ENCODE measurements around the gene EIF4E1B.

Gene EIF4E1B

DNA sequence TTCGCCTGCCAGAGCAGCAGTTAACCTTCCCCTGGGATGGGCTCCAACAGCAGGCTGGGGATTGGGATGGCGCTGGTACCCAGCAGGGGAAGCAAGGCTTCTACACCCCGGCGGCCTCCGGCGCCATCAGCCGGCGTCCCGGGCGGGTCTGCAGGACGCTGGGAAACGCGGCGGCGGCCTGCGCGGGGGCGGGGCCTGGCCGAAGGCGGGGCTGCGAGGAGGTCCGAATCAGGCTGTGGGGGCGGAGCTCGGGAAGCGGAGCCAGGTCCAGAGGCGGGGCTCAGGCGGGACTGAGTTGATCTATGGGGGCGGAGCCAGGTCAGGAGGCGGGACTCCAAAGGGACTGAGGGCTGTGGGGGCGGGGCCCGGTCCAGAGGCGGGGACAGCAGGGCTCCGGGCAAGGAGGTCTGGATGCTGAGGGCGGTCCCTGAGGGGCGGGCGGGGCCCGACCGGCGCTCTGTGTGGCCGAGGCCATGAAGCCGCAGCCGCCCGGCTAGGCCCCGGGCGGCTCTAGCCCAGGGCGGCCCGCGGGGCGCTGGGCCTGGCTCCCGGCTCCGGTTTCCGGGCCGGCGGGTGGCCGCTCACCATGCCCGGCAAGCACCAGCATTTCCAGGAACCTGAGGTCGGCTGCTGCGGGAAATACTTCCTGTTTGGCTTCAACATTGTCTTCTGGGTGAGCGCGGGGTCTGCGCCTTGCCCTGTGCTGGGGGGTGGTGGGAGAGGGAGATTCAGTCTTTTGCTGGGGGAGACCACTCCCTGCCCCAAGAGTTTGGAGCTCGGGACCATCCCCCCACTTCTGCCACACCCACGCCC lies 16.8 kb downstream of the EIF4E1B start, which contains the start of gene TSPAN17:
Gene TSPAN17, plus strand, starts transcription at position 455 of the 813 bp plus-strand sequence. Its CDS starts 132 bp downstream, at position 587.
- H3K36me3 ChIP-seq (ENCODE audit: control insufficient read depth, insufficient read depth, low read length): no peaks in the 10 kb centered on the region
- no peak within 1 kb of the TSS for H3K27ac ChIP-seq (ENCODE audit: low read length)
- peak; percentile 95 for DNase-seq (ENCODE audit: low read depth, low spot score)
- H3K27me3 ChIP-seq (ENCODE audit: control insufficient read depth, insufficient read depth, low read length): no peaks in the 10 kb centered on the region
- WGBS (ENCODE audit: insufficient coverage, insufficient read length): no CpG with 5 or more reads among the region's 63 CpGs
- H3K9me3 ChIP-seq (ENCODE audit: control insufficient read depth, insufficient read depth, low read length): no peaks in the 10 kb centered on the region
- H3K4me1 ChIP-seq (ENCODE audit: control insufficient read depth, insufficient read depth, low read length): peaks cover 8% of the 10 kb centered on the region
- H3K4me3 ChIP-seq (ENCODE audit: low read length): peak within 1 kb of the TSS; percentile 43

DNA sequence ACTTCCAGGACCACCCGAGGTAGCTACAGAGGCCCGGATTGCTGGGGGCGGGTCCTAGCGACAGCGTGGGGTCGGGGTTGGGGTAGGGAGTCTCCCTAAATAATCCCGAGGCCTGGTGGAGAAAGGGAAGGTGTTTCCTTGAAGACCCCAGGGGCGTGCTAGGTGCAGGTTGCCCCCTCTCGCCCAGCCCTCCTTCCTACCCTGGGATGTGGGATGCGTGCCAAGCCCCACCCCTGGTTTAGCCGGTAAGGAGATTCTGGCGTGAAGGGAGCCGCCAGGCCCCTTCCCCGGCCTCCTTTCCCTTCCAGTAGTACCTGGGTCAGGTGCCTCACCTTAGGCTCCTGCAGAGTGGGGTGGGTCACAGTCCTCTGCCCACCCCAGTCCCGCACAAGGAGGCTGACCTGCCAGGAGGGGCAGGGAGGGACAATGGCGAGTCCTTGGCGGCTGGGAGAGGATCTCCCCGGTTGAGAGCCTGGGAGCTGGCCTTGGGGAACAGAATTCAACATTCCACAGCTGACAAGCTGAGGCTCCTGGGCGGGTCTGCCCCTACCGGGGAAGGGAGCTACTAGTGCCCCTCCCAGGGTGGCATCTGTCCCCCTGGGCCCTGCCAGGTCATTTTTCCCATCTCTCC lies 17.5 kb downstream of the EIF4E1B start:
- Histone ChIP-seq H3K4me3 (ENCODE audit: low read length) (peak overlapping the region; percentile 43), H3K9me3 (ENCODE audit: control insufficient read depth, insufficient read depth, low read length) (no peaks in the 10 kb centered on the region), H3K27ac (ENCODE audit: low read length) (no peak overlapping the region), H3K27me3 (ENCODE audit: control insufficient read depth, insufficient read depth, low read length) (no peaks in the 10 kb centered on the region), H3K4me1 (ENCODE audit: control insufficient read depth, insufficient read depth, low read length) (peaks cover 4% of the 10 kb centered on the region), H3K36me3 (ENCODE audit: control insufficient read depth, insufficient read depth, low read length) (no peaks in the 10 kb centered on the region)
- WGBS (ENCODE audit: insufficient coverage, insufficient read length): no CpG with 5 or more reads among the region's 20 CpGs
- DNase-seq (ENCODE audit: low read depth, low spot score): no peak

DNA sequence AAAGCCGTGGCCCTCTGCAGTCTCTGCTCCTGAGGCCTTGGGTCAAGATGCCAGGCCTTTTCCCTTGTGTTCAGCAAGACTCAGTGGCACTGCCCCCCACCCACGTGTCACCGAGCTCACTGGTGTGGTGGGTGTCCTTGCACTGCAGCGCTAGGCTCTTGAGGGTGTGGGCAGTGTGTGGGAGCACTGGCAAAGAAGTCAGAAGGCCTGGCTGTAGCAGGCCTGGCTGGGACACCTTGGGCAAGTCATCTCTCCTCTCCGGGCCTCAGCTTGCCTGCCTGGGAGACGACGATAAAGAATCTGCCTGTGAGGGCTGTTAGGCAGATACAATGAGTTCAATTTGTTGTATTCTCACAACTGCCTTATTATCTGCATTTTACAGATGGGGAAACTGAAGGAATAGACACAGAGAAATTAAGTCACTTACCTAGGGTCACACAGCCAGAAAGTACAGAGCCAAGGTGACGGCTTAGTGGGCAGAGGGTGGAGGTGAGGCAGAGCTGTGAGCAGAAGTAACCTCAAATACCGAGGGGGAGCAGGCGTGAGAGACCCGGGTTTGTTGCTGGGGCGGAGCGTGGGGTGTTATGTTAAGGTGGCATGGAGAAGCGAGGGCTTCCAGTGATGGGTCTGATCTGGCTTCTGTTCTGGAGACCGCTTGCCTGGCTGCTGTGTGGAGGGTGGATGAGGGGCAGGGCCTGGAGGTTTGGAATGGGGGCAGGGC lies 18.2 kb downstream of the EIF4E1B start:
- DNase-seq (ENCODE audit: low read depth, low spot score): no peak
- H3K27ac ChIP-seq (ENCODE audit: low read length): no peak overlapping the region
- WGBS (ENCODE audit: insufficient coverage, insufficient read length): no CpG with 5 or more reads among the region's 15 CpGs
- H3K36me3 ChIP-seq (ENCODE audit: control insufficient read depth, insufficient read depth, low read length): peaks cover 4% of the 10 kb centered on the region; the same call in 1 of the 2 replicates
- H3K27me3 ChIP-seq (ENCODE audit: control insufficient read depth, insufficient read depth, low read length): no peaks in the 10 kb centered on the region
- H3K4me1 ChIP-seq (ENCODE audit: control insufficient read depth, insufficient read depth, low read length): peaks cover 2% of the 10 kb centered on the region
- no peaks in the 10 kb centered on the region for H3K9me3 ChIP-seq (ENCODE audit: control insufficient read depth, insufficient read depth, low read length)
- 0 out of 2 replicates have a peak overlapping the region, but pooled peaks have one; percentile 43 for H3K4me3 ChIP-seq (ENCODE audit: low read length)

GRCh38 chr5:176650354-176650884 lies 19.9 kb downstream of the EIF4E1B start:
- WGBS (ENCODE audit: insufficient coverage, insufficient read length): no CpG with 5 or more reads among the region's 8 CpGs
- H3K4me3 ChIP-seq (ENCODE audit: low read length): no peak overlapping the region
- no peaks in the 10 kb centered on the region for H3K27me3 ChIP-seq (ENCODE audit: control insufficient read depth, insufficient read depth, low read length)
- peaks cover 4% of the 10 kb centered on the region; the same call in 1 of the 2 replicates for H3K36me3 ChIP-seq (ENCODE audit: control insufficient read depth, insufficient read depth, low read length)
- H3K9me3 ChIP-seq (ENCODE audit: control insufficient read depth, insufficient read depth, low read length): no peaks in the 10 kb centered on the region
- H3K4me1 ChIP-seq (ENCODE audit: control insufficient read depth, insufficient read depth, low read length): peaks cover 2% of the 10 kb centered on the region
- H3K27ac ChIP-seq (ENCODE audit: low read length): no peak overlapping the region
- DNase-seq (ENCODE audit: low read depth, low spot score): no peak

DNA sequence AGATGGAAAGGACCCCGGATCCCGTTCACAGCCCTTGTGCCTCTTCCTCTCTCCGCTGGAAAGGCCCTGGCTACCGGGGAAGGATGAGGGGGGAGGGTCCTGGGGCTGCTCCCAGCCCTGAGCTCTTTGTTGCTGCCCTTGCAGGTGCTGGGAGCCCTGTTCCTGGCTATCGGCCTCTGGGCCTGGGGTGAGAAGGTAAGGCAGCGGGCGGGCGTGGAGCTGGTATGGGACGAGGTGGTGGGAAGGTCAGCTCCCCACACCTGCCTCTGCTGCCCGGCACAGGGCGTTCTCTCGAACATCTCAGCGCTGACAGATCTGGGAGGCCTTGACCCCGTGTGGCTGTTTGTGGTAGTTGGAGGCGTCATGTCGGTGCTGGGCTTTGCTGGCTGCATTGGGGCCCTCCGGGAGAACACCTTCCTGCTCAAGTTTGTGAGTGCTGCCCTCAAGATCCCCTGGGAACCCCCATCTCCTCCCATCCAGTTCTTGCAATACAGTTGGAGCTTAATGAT lies 21.1 kb downstream of the EIF4E1B start:
- Histone ChIP-seq H3K27me3 (ENCODE audit: control insufficient read depth, insufficient read depth, low read length) (no peaks in the 10 kb centered on the region), H3K27ac (ENCODE audit: low read length) (no peak overlapping the region), H3K4me3 (ENCODE audit: low read length) (no peak overlapping the region), H3K9me3 (ENCODE audit: control insufficient read depth, insufficient read depth, low read length) (no peaks in the 10 kb centered on the region), H3K36me3 (ENCODE audit: control insufficient read depth, insufficient read depth, low read length) (peaks cover 4% of the 10 kb centered on the region; the same call in 1 of the 2 replicates), H3K4me1 (ENCODE audit: control insufficient read depth, insufficient read depth, low read length) (peaks cover 2% of the 10 kb centered on the region; the same call in 1 of the 2 replicates)
- no CpG with 5 or more reads among the region's 17 CpGs for WGBS (ENCODE audit: insufficient coverage, insufficient read length)
- DNase-seq (ENCODE audit: low read depth, low spot score): no peak

DNA sequence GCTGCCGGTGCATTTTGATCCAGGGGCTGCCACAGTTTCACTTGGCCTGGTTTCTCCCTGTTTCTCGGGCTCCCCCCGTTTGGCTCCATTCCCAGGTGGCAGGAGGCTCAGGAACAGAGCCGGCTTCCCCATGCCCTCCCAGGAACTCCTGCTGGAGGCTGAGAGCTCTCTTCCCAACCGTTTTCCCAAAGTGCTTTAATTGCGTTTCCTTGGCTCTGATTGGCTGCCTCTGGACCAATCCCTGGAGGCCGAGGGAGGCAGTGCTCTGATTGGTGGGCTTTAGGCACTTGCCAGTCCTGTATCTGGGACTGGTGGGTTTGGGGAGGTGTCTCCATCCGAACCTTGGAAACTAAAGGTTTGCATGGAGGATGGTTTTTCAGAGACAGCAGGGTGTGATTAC lies 21.7 kb downstream of the EIF4E1B start:
- Histone ChIP-seq H3K27ac (ENCODE audit: low read length) (no peak overlapping the region), H3K27me3 (ENCODE audit: control insufficient read depth, insufficient read depth, low read length) (no peaks in the 10 kb centered on the region), H3K4me1 (ENCODE audit: control insufficient read depth, insufficient read depth, low read length) (no peaks in the 10 kb centered on the region), H3K4me3 (ENCODE audit: low read length) (no peak overlapping the region), H3K9me3 (ENCODE audit: control insufficient read depth, insufficient read depth, low read length) (no peaks in the 10 kb centered on the region), H3K36me3 (ENCODE audit: control insufficient read depth, insufficient read depth, low read length) (peaks cover 6% of the 10 kb centered on the region; the same call in 1 of the 2 replicates)
- no CpG with 5 or more reads among the region's 8 CpGs for WGBS (ENCODE audit: insufficient coverage, insufficient read length)
- DNase-seq (ENCODE audit: low read depth, low spot score): no peak

DNA sequence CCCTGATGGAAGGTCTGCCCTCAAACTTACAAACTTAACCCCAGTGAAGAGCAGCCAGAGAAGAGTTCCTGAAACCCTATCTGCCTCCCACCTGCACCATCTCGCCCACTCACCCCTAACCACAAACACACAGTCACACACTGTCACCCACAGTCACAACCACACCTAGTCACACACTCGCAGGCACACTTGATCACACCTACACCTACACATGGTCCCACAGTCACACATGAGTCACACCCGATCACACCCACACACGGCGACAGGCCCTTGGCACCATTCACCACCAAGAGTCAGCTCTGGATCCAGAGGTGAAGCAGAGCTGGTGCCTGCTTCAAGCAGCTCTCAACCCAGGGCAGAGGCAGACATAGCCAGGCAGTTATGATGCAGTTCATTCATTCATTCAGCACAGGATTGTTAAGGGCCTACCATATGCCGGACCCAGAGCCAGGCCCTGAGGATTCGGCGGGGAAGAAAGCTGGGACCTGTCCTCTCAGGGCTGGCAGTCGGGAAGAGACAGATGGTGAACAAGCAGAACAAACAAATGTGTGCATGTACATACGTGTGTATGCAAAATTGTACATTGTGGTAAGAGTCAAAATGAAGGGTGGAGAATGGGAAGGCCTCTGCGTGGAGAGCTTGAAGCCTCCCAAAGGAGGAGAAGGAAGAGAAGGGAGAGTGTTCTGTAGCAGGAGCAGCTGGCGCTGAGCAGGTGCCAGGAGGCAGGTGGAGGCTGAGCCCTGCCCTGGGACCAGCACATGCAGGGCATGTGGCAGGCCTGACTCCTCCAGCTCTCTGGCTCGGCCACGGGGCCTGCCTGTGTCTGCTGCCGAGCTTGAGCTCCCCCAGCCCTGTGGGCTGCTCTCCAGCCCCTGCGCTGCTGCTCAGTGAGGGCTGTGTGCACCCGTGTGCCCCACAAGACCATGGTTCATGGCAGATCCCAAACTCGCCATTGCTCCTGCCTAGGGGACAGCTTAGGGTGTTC lies 23.2 kb downstream of the EIF4E1B start:
- no peak overlapping the region for H3K4me3 ChIP-seq (ENCODE audit: low read length)
- H3K4me1 ChIP-seq (ENCODE audit: control insufficient read depth, insufficient read depth, low read length): no peaks in the 10 kb centered on the region
- H3K9me3 ChIP-seq (ENCODE audit: control insufficient read depth, insufficient read depth, low read length): no peaks in the 10 kb centered on the region
- H3K27me3 ChIP-seq (ENCODE audit: control insufficient read depth, insufficient read depth, low read length): no peaks in the 10 kb centered on the region
- WGBS (ENCODE audit: insufficient coverage, insufficient read length): no CpG with 5 or more reads among the region's 18 CpGs
- peaks cover 7% of the 10 kb centered on the region; the same call in 1 of the 2 replicates for H3K36me3 ChIP-seq (ENCODE audit: control insufficient read depth, insufficient read depth, low read length)
- DNase-seq (ENCODE audit: low read depth, low spot score): no peak
- no peak overlapping the region for H3K27ac ChIP-seq (ENCODE audit: low read length)

GRCh38 chr5:176654856-176655255 lies 24.4 kb downstream of the EIF4E1B start:
- DNase-seq (ENCODE audit: low read depth, low spot score): no peak
- H3K36me3 ChIP-seq (ENCODE audit: control insufficient read depth, insufficient read depth, low read length): peaks cover 7% of the 10 kb centered on the region; the same call in 1 of the 2 replicates
- no peaks in the 10 kb centered on the region for H3K27me3 ChIP-seq (ENCODE audit: control insufficient read depth, insufficient read depth, low read length)
- no CpG with 5 or more reads among the region's 14 CpGs for WGBS (ENCODE audit: insufficient coverage, insufficient read length)
- no peak overlapping the region for H3K27ac ChIP-seq (ENCODE audit: low read length)
- no peaks in the 10 kb centered on the region for H3K4me1 ChIP-seq (ENCODE audit: control insufficient read depth, insufficient read depth, low read length)
- no peak overlapping the region for H3K4me3 ChIP-seq (ENCODE audit: low read length)
- H3K9me3 ChIP-seq (ENCODE audit: control insufficient read depth, insufficient read depth, low read length): no peaks in the 10 kb centered on the region

DNA sequence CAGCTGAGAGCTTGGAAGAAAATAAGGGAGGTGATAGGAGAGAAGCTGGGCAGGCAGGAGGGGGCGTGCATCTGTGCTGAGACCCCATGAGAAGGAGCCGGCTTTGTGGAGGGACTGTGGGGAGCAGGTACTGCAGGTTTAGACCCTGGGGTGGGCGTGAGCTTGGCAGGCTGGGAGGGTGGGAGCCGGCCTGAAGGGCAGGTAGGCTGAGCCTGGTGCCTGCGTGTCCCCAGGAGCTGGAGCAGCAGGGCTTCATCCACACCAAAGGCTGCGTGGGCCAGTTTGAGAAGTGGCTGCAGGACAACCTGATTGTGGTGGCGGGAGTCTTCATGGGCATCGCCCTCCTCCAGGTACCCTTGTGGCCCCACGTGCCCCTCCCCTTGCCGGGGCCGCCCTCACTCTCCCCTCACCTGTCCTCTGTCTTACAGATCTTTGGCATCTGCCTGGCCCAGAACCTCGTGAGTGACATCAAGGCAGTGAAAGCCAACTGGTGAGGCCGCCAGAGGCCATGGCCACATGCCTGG lies 26.1 kb downstream of the EIF4E1B start:
- no peak for DNase-seq (ENCODE audit: low read depth, low spot score)
- H3K36me3 ChIP-seq (ENCODE audit: control insufficient read depth, insufficient read depth, low read length): peaks cover 7% of the 10 kb centered on the region; the same call in 1 of the 2 replicates
- WGBS (ENCODE audit: insufficient coverage, insufficient read length): no CpG with 5 or more reads among the region's 13 CpGs
- no peak overlapping the region for H3K27ac ChIP-seq (ENCODE audit: low read length)
- no peak overlapping the region for H3K4me3 ChIP-seq (ENCODE audit: low read length)
- no peaks in the 10 kb centered on the region for H3K27me3 ChIP-seq (ENCODE audit: control insufficient read depth, insufficient read depth, low read length)
- no peaks in the 10 kb centered on the region for H3K9me3 ChIP-seq (ENCODE audit: control insufficient read depth, insufficient read depth, low read length)
- peaks cover 3% of the 10 kb centered on the region for H3K4me1 ChIP-seq (ENCODE audit: control insufficient read depth, insufficient read depth, low read length)
